GM20000 (cell line): Measurements from ENCODE around the gene CCNK.

Experiments used
- DNase-seq: peaks from one replicate; pipeline ENCODE4 v3.0.0; 2012; ENCODE audit warnings: low spot score
- CTCF ChIP-seq: IDR thresholded peaks from 2 replicates; pipeline ENCODE4 v1.5.1; 2012; ENCODE audit warnings: mild to moderate bottlenecking, control low read depth; ENCODE audit errors: extremely low read depth, missing control alignments

CCNK gene

DNA sequence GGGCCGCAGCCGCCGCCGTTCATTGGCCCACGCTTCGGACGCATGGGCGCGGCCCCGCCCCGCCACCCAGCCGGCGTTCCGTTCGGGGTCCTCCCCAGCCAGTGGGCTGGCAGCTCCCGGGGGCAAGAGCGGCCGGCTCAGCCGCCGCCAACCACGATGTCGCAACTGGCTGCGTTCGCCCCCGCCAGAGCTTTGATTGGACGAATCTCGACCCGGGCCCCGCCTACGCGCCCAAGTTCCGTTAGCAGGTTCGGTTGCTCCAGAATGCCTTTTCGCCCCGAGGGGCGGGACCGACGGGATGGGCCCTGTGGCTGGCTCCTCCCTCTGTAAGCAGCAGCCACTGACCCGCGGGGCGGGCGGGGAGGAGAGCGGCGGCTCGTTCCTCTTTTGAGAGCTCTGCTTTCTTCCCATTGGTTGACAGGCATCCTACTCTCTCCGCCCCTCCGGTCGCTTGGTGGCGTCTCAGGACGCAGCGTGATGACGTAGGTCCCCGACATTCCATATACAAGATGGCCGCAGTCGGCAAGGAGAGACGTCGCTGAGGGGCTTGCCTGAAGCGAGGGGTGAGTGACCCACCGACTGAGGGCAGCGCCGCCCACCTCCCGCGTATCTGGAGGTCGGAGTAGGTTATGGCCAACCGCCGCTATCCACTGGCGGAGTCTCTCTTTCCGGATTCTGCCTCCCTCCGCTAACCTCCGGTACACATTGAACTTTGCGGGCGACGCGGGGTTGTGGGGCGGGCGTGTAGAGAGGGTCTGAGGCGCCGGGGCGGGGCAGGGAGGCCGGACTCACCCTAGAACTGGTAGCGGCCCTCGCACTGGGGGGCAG is at the start of gene CCNK:
Gene CCNK, plus strand, starts transcription at position 493 of the 828 bp plus-strand sequence. CDS start 11,269 bp downstream, outside the sequence.
- peak; percentile 99 for DNase-seq
- no peak for TF ChIP-seq CTCF

GRCh38 chr14:99431986-99432385 is 49.2 kb upstream of the CCNK start:
- DNase-seq, result no peak
- no peak for TF ChIP-seq CTCF

DNA sequence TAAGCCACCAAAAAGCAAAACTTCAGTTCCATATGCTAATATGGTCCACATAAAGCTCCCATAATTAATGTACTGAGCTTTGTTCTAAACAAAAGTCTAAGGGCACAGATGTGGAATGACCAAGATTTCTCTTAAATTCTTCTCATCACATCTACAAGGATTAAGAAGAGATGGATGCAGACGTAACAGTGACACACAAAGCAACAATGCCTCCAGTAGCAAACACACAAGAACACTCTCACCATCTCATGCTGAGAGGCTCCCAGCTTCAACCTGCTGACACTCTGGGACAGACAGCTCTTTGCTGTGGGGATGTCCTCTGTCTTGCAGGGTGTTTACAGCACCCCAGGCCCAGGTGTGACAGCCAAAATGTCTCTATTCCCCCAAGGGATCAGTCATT is 48.7 kb upstream of the CCNK start:
- DNase-seq, result no peak
- TF ChIP-seq CTCF, result no peak

DNA sequence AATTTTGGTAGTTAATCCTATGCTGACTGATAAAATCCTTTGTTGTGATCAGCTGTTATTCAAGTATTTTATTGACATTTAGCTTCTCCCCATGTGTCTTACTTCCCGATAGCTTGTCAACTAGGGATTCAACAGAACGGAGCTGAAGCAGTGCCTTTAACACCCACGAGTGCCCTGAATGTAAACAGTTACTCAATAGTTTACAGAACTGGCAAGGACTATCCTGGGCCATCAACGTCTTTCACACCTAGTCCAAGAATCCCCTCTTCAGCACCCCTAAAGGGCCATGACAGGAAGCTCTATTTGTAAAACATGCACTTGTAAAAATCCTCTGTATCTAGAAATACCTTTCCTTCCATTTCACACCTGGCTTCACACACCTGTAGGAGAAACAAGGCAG is 45.9 kb upstream of the CCNK start:
- DNase-seq, result no peak
- no peak for TF ChIP-seq CTCF

GRCh38 chr14:99436247-99437180 is 44.7 kb upstream of the CCNK start:
- no peak for TF ChIP-seq CTCF
- no peak for DNase-seq

GRCh38 chr14:99437706-99438105 is 43.5 kb upstream of the CCNK start:
- no peak for DNase-seq
- no peak for TF ChIP-seq CTCF

DNA sequence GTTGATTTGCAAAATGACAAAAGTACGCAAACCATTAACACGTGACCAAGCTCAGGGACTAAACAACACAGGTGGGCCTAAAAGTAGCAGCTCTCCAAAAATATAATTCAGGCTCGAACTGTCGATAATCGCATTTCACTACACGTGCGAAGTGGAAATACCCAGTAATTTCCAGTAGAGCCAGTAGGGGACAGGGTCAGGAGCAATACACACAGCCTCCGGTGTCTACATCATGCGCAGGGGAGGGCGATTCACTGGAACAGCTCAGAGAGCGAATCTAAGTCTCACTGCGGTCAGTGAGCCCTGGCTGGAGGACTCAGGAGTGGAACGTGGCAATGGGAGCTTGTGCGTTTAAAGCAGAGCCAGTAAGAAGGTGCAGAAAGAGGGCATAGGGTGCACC is 40.9 kb upstream of the CCNK start:
- no peak for DNase-seq
- no peak for TF ChIP-seq CTCF
